Activated T-helper 1 cell treated with anti-CD3 and anti-CD28 coated beads, Interleukin-12 subunit alpha, Interleukin-12 subunit beta, Interleukin-2, Interleukin-4 antibody, amounts not matched to agents 30 ng/mL and 10 ng/mL and 1 ng/mL, durations not matched to agents 14 hours and 24 hours and 36 hours (primary cell): ENCODE measurements around the gene COL23A1. TPM values are rescaled to one million over a fixed set of nuclear protein-coding genes. Genes with fewer than 3 reads are reported as not detected.

Experiments
- DNase-seq: peaks from one replicate; pipeline ENCODE4 v3.0.0; 2021; ENCODE audit warnings: low spot score
- H3K27ac Mint-ChIP-seq: one replicate; pipeline ENCODE4 v1.8.0; 2021; ENCODE audit warnings: mild to moderate bottlenecking, mixed read lengths
- H3K27me3 Mint-ChIP-seq: one replicate; pipeline ENCODE4 v1.8.0; 2022; ENCODE audit warnings: mild to moderate bottlenecking, moderate library complexity, mixed read lengths; ENCODE audit not compliant: insufficient read depth
- H3K36me3 Mint-ChIP-seq: one replicate; pipeline ENCODE4 v1.8.0; 2021; ENCODE audit warnings: low read depth, mixed read lengths
- H3K4me1 Mint-ChIP-seq: one replicate; pipeline ENCODE4 v1.8.0; 2021; ENCODE audit warnings: low read depth, mixed read lengths
- H3K4me3 Mint-ChIP-seq: one replicate; pipeline ENCODE4 v1.8.0; 2021; ENCODE audit warnings: mild to moderate bottlenecking, moderate library complexity, mixed read lengths
- H3K9me3 Mint-ChIP-seq: one replicate; pipeline ENCODE4 v1.8.0; 2021; ENCODE audit warnings: mixed read lengths
- intact Hi-C: fragments of 100-400 bp; cut with micrococcal nuclease; formaldehyde crosslinking; loops from one replicate; pipeline ENCODE4 v1.15.1; 2024
- total RNA-seq: library from RNA; stranded (reverse); gene quantifications from 2 replicates; pipeline ENCODE4 v1.2.3, GENCODE V29; 2022

The COL23A1 gene
- total RNA-seq, 1 donor from 2014 or later, result not detected

- Mint-ChIP-seq H3K27me3 (peaks cover 6% of the 10 kb centered on the region), H3K4me1 (no peaks in the 10 kb centered on the region), H3K36me3 (no peaks in the 10 kb centered on the region), H3K4me3 (no peak overlapping the region), H3K27ac (no peak overlapping the region), H3K9me3 (no peaks in the 10 kb centered on the region)
- intact Hi-C loops, result no loop called here
- DNase-seq, result no peak
These were observed 28.4 kb downstream of the COL23A1 start for GRCh38 chr5:178561746-178562264.

- intact Hi-C loops, result no loop called here
- no peaks in the 10 kb centered on the region for H3K4me1 Mint-ChIP-seq
- H3K27ac Mint-ChIP-seq, result no peak overlapping the region
- H3K9me3 Mint-ChIP-seq, result no peaks in the 10 kb centered on the region
- H3K4me3 Mint-ChIP-seq, result no peak overlapping the region
- no peaks in the 10 kb centered on the region for H3K36me3 Mint-ChIP-seq
- DNase-seq, result no peak
- peaks cover 3% of the 10 kb centered on the region for H3K27me3 Mint-ChIP-seq
These were observed 29.3 kb downstream of the COL23A1 start for GRCh38 chr5:178560911-178561310.

- Mint-ChIP-seq H3K27ac (no peak overlapping the region), H3K4me3 (no peak overlapping the region), H3K9me3 (no peaks in the 10 kb centered on the region), H3K27me3 (peaks cover 2% of the 10 kb centered on the region), H3K4me1 (no peaks in the 10 kb centered on the region), H3K36me3 (no peaks in the 10 kb centered on the region)
- no peak for DNase-seq
- intact Hi-C loops, result no loop called here
These were observed 32.8 kb downstream of the COL23A1 start for GRCh38 chr5:178557416-178557815.

- H3K36me3 Mint-ChIP-seq, result no peaks in the 10 kb centered on the region
- peaks cover 2% of the 10 kb centered on the region for H3K27me3 Mint-ChIP-seq
- intact Hi-C loops, result no loop called here
- no peak overlapping the region for H3K27ac Mint-ChIP-seq
- H3K9me3 Mint-ChIP-seq, result no peaks in the 10 kb centered on the region
- DNase-seq, result no peak
- no peak overlapping the region for H3K4me3 Mint-ChIP-seq
- no peaks in the 10 kb centered on the region for H3K4me1 Mint-ChIP-seq
These were observed 34.4 kb downstream of the COL23A1 start for GRCh38 chr5:178555771-178556211.

- intact Hi-C loops, result no loop called here
- Mint-ChIP-seq H3K27ac (no peak overlapping the region), H3K4me1 (no peaks in the 10 kb centered on the region)
These were observed 35.2 kb downstream of the COL23A1 start for GRCh38 chr5:178555005-178555404.

GRCh38 chr5:178554311-178554710 is 35.9 kb downstream of the COL23A1 start:
- intact Hi-C loops, result loop anchor here (5.0 kb wide), 1 partner anchor 92 kb away; no protein-coding TSS in a partner anchor
- H3K4me1 Mint-ChIP-seq, result no peaks in the 10 kb centered on the region
- peaks cover 3% of the 10 kb centered on the region for H3K27me3 Mint-ChIP-seq

More at GRCh38 chr5:178555005-178555404, 35.2 kb downstream of the COL23A1 start:
- H3K36me3 Mint-ChIP-seq, result no peaks in the 10 kb centered on the region
- H3K27me3 Mint-ChIP-seq, result peaks cover 2% of the 10 kb centered on the region
- no peaks in the 10 kb centered on the region for H3K9me3 Mint-ChIP-seq
- H3K4me3 Mint-ChIP-seq, result no peak overlapping the region
- DNase-seq, result no peak

GRCh38 chr5:178553517-178553916 is 36.7 kb downstream of the COL23A1 start:
- intact Hi-C loops, result loop anchor here (5.0 kb wide), 1 partner anchor 91 kb away; no protein-coding TSS in a partner anchor
- no peak for DNase-seq
- Mint-ChIP-seq H3K27me3 (peaks cover 3% of the 10 kb centered on the region), H3K4me1 (no peaks in the 10 kb centered on the region), H3K4me3 (no peak overlapping the region), H3K27ac (no peak overlapping the region), H3K36me3 (no peaks in the 10 kb centered on the region), H3K9me3 (no peaks in the 10 kb centered on the region)

More at GRCh38 chr5:178554311-178554710, 35.9 kb downstream of the COL23A1 start:
- H3K4me3 Mint-ChIP-seq, result no peak overlapping the region
- H3K36me3 Mint-ChIP-seq, result no peaks in the 10 kb centered on the region
- H3K27ac Mint-ChIP-seq, result no peak overlapping the region
- no peaks in the 10 kb centered on the region for H3K9me3 Mint-ChIP-seq
- no peak for DNase-seq

GRCh38 chr5:178551468-178551867 is 38.7 kb downstream of the COL23A1 start:
- H3K27ac Mint-ChIP-seq, result no peak overlapping the region
- no peak for DNase-seq
- H3K9me3 Mint-ChIP-seq, result no peaks in the 10 kb centered on the region
- peaks cover 3% of the 10 kb centered on the region for H3K36me3 Mint-ChIP-seq
- intact Hi-C loops, result loop anchor here (1.0 to 5.0 kb wide), 2 partner anchors 89 to 271 kb away; no protein-coding TSS in a partner anchor
- no peak overlapping the region for H3K4me3 Mint-ChIP-seq
- no peaks in the 10 kb centered on the region for H3K4me1 Mint-ChIP-seq
- H3K27me3 Mint-ChIP-seq, result peaks cover 3% of the 10 kb centered on the region

GRCh38 chr5:178551059-178551458 is 39.1 kb downstream of the COL23A1 start:
- no peak overlapping the region for H3K4me3 Mint-ChIP-seq
- peaks cover 3% of the 10 kb centered on the region for H3K36me3 Mint-ChIP-seq
- no peaks in the 10 kb centered on the region for H3K4me1 Mint-ChIP-seq
- H3K27me3 Mint-ChIP-seq, result peaks cover 3% of the 10 kb centered on the region
- no peak overlapping the region for H3K27ac Mint-ChIP-seq
- DNase-seq, result no peak
- intact Hi-C loops, result loop anchor here (1.0 to 5.0 kb wide), 2 partner anchors 89 to 271 kb away; no protein-coding TSS in a partner anchor
- H3K9me3 Mint-ChIP-seq, result no peaks in the 10 kb centered on the region

- Mint-ChIP-seq H3K4me1 (no peaks in the 10 kb centered on the region), H3K9me3 (no peaks in the 10 kb centered on the region), H3K36me3 (peaks cover 3% of the 10 kb centered on the region), H3K4me3 (no peak overlapping the region), H3K27ac (peak overlapping the region; percentile 73), H3K27me3 (peaks cover 3% of the 10 kb centered on the region)
- DNase-seq, result no peak
- intact Hi-C loops, result no loop called here
These were observed 41.4 kb downstream of the COL23A1 start for GRCh38 chr5:178548746-178549145.

- no peaks in the 10 kb centered on the region for H3K9me3 Mint-ChIP-seq
- no peaks in the 10 kb centered on the region for H3K4me1 Mint-ChIP-seq
- intact Hi-C loops, result no loop called here
- H3K4me3 Mint-ChIP-seq, result no peak overlapping the region
- H3K27me3 Mint-ChIP-seq, result peaks cover 1% of the 10 kb centered on the region
- DNase-seq, result no peak
- H3K27ac Mint-ChIP-seq, result peak overlapping the region; percentile 73
- peaks cover 3% of the 10 kb centered on the region for H3K36me3 Mint-ChIP-seq
These were observed 42.3 kb downstream of the COL23A1 start for GRCh38 chr5:178547753-178548415.

GRCh38 chr5:178547052-178547666 is 43.0 kb downstream of the COL23A1 start:
- Mint-ChIP-seq H3K27ac (peak overlapping the region; percentile 44), H3K4me1 (no peaks in the 10 kb centered on the region), H3K9me3 (no peaks in the 10 kb centered on the region), H3K36me3 (peaks cover 3% of the 10 kb centered on the region), H3K4me3 (no peak overlapping the region), H3K27me3 (peaks cover 1% of the 10 kb centered on the region)
- no peak for DNase-seq
- intact Hi-C loops, result no loop called here

- no peaks in the 10 kb centered on the region for H3K4me1 Mint-ChIP-seq
- DNase-seq, result no peak
- H3K27me3 Mint-ChIP-seq, result peaks cover 1% of the 10 kb centered on the region
- H3K36me3 Mint-ChIP-seq, result peaks cover 3% of the 10 kb centered on the region
- H3K4me3 Mint-ChIP-seq, result no peak overlapping the region
- no peaks in the 10 kb centered on the region for H3K9me3 Mint-ChIP-seq
- no peak overlapping the region for H3K27ac Mint-ChIP-seq
- intact Hi-C loops, result no loop called here
These were observed 43.5 kb downstream of the COL23A1 start for GRCh38 chr5:178546675-178547033.
